Tibial nerve (tissue), 4 donors: ENCODE measurements around the gene CAP2. TPM values are rescaled to one million over a fixed set of nuclear protein-coding genes. Genes with fewer than 3 reads are reported as not detected.
"Not testable (repeated sequence)": the region's sequence is repeated elsewhere in the genome, so short reads cannot be mapped to it uniquely, and the experiment has no call there.

Source experiments
- DNase-seq, 2 donors: peaks; one replicate each; pipeline ENCODE4 v3.0.0-alpha.2; 2019; ENCODE audit warnings: low spot score in 2 of 2
- H3K27ac ChIP-seq, 4 donors: fragments of 200-600 bp; sonication (generic) in 3 of 4; one replicate each; pipeline ENCODE4 v1.5.1; 2017 to 2019; ENCODE audit warnings: mild to moderate bottlenecking in 1 of 4
- H3K27me3 ChIP-seq, 2 donors: fragments of 200-600 bp; sonication (generic) in 1 of 2; one replicate each; pipeline versions ENCODE4 v1.5.1 to v1.6.0; 2017 to 2019
- H3K36me3 ChIP-seq, 3 donors: fragments of 200-600 bp; sonication (generic); one replicate each; pipeline ENCODE4 v1.5.1; 2018 to 2019
- H3K4me1 ChIP-seq, 4 donors: fragments of 200-600 bp; sonication (generic) in 3 of 4; one replicate each; pipeline ENCODE4 v1.5.1; 2017 to 2019
- H3K4me3 ChIP-seq, 4 donors: fragments of 200-600 bp; sonication (generic) in 3 of 4; one replicate each; pipeline ENCODE4 v1.5.1; 2017 to 2019; ENCODE audit warnings: mild to moderate bottlenecking in 1 of 4, moderate library complexity in 1 of 4
- H3K9me3 ChIP-seq, 4 donors: fragments of 200-600 bp; sonication (generic) in 3 of 4; one replicate each; pipeline ENCODE4 v1.5.1; 2017 to 2019
- CTCF ChIP-seq, 5 experiments: fragments of 200-600 bp in 3 of 5; fragments of 450-650 bp in 2 of 5; sonication (generic) in 3 of 5; IDR thresholded peaks; one replicate each; pipeline ENCODE4 v1.5.1; 2016 to 2019; ENCODE audit warnings: antibody characterized with exemption in 5 of 5, mild to moderate bottlenecking in 3 of 5, moderate library complexity in 2 of 5
- EP300 ChIP-seq, 2 donors: sonication (generic); formaldehyde crosslinking; IDR thresholded peaks; one replicate each; pipeline ENCODE4 v1.6.1; 2017; ENCODE audit warnings: antibody characterized with exemption in 2 of 2, mild to moderate bottlenecking in 1 of 2
- POLR2A ChIP-seq, 2 donors: fragments of 450-650 bp; IDR thresholded peaks; one replicate each; pipeline ENCODE4 v1.6.1; 2017; ENCODE audit warnings: antibody characterized with exemption in 2 of 2, mild to moderate bottlenecking in 2 of 2, moderate library complexity in 2 of 2
- WGBS, 2 donors: methylation state at CpG; one replicate each; pipeline ENCODE4 v1.1.5; 2018; 5-methylcytosine and 5-hydroxymethylcytosine counted together
- total RNA-seq, 4 donors: library from RNA; depleted of rRNA; stranded (reverse); fragments of >200 nt; gene quantifications; one replicate each; pipeline ENCODE4 v1.1.0, GENCODE V29; 2016

CAP2 gene
- total RNA-seq, 4 donors from 2014 or later = 4.2 to 11.8 (median 4.8) TPM

GRCh38 chr6:17577059-17577458, 183.7 kb downstream of the CAP2 start:
- H3K27me3 ChIP-seq = no peaks in the 10 kb centered on the region
- TF ChIP-seq CTCF (IDR thresholded peaks at IDR 0.05) (no peak), POLR2A (IDR thresholded peaks at IDR 0.05) (no peak), EP300 (IDR thresholded peaks at IDR 0.05) (no peak)
- peaks cover 0 to 7% (median 0%) of the 10 kb centered on the region in 4 donors for H3K4me1 ChIP-seq
- H3K9me3 ChIP-seq = peaks cover 0 to 9% (median 3%) of the 10 kb centered on the region in 4 donors
- no peak for DNase-seq
- H3K4me3 ChIP-seq = no peak overlapping the region
- no peak overlapping the region for H3K27ac ChIP-seq
- no peaks in the 10 kb centered on the region for H3K36me3 ChIP-seq
- 73 to 83% methylated on average over 1 of the region's 1 CpG for WGBS, 2 donors

GRCh38 chr6:17580518-17581048, 187.2 kb downstream of the CAP2 start:
- H3K27ac ChIP-seq = peak overlapping the region in 1 of 4 donors; percentile 60
- no peaks in the 10 kb centered on the region for H3K36me3 ChIP-seq
- 12 to 14% methylated on average over 28 to 44 of the region's 53 CpGs for WGBS, 2 donors
- TF ChIP-seq POLR2A (IDR thresholded peaks at IDR 0.05) (no peak), CTCF (IDR thresholded peaks at IDR 0.05) (no peak), EP300 (IDR thresholded peaks at IDR 0.05) (no peak)
- H3K9me3 ChIP-seq = peaks cover 0 to 9% (median 3%) of the 10 kb centered on the region in 4 donors
- H3K4me3 ChIP-seq = peak overlapping the region; percentile 40 to 60 (median 45)
- H3K4me1 ChIP-seq = peaks cover 0 to 20% (median 3%) of the 10 kb centered on the region in 4 donors
- no peak for DNase-seq
- no peaks in the 10 kb centered on the region for H3K27me3 ChIP-seq

GRCh38 chr6:17581282-17581681, 187.9 kb downstream of the CAP2 start:
- not testable (repeated sequence) for H3K4me3 ChIP-seq, DNase-seq, H3K36me3 ChIP-seq, H3K27me3 ChIP-seq, H3K9me3 ChIP-seq, H3K27ac ChIP-seq
- WGBS, 2 donors = 94 to 95% methylated on average over 7 of the region's 7 CpGs
- H3K4me1 ChIP-seq = peaks cover 0 to 20% (median 3%) of the 10 kb centered on the region in 4 donors

- Histone ChIP-seq H3K4me1 (peaks cover 0 to 20% (median 3%) of the 10 kb centered on the region in 4 donors), H3K4me3 (peak overlapping the region in 2 of 4 donors; percentile 1 to 4), H3K27me3 (no peaks in the 10 kb centered on the region), H3K36me3 (no peaks in the 10 kb centered on the region), H3K27ac (peak overlapping the region; percentile 30 to 75 (median 50)), H3K9me3 (no peaks in the 10 kb centered on the region)
- TF ChIP-seq CTCF (IDR thresholded peaks at IDR 0.05) = no peak
- TF ChIP-seq EP300 (IDR thresholded peaks at IDR 0.05) = peak in 1 of 2 donors; percentile 16
- TF ChIP-seq POLR2A (IDR thresholded peaks at IDR 0.05) = no peak
- WGBS, 2 donors = 14% methylated on average over 5 of the region's 5 CpGs
- no peak for DNase-seq
Measured at GRCh38 chr6:17583811-17584210, 190.4 kb downstream of the CAP2 start.

- Histone ChIP-seq H3K4me1 (peaks cover 0 to 20% (median 3%) of the 10 kb centered on the region in 4 donors), H3K9me3 (no peaks in the 10 kb centered on the region), H3K27me3 (no peaks in the 10 kb centered on the region), H3K4me3 (peak overlapping the region in 2 of 4 donors; percentile 1 to 4), H3K27ac (peak overlapping the region; percentile 30 to 75 (median 50)), H3K36me3 (no peaks in the 10 kb centered on the region)
- DNase-seq = peak in 1 of 2 donors; percentile 60
- TF ChIP-seq CTCF (IDR thresholded peaks at IDR 0.05) (peak; percentile 71 to 94 (median 82)), EP300 (IDR thresholded peaks at IDR 0.05) (peak in 1 of 2 donors; percentile 4), POLR2A (IDR thresholded peaks at IDR 0.05) (no peak)
- WGBS, 2 donors = 5 to 7% methylated on average over 7 of the region's 7 CpGs
Measured at GRCh38 chr6:17584241-17584803, 190.9 kb downstream of the CAP2 start.
